H1 (cell line): Measurements from ENCODE around the gene GLYR1. TPM values are rescaled to one million over a fixed set of nuclear protein-coding genes. Genes with fewer than 3 reads are reported as not detected.

ENCODE experiments used
- CTCF ChIA-PET: fragments of 300-600 bp; sonication (Branson Sonifier 250); formaldehyde crosslinking; loops from one replicate; lab custom pipeline; 2021; ENCODE audit not compliant: partially characterized antibody; lab: Charles Lee
- POLR2A ChIA-PET: fragments of 300-600 bp; sonication (Branson Sonifier 250); formaldehyde crosslinking; loops from one replicate; lab custom pipeline; 2021; ENCODE audit warnings: inconsistent platforms; ENCODE audit not compliant: partially characterized antibody; lab: Charles Lee
- DNase-seq, 2 experiments: peaks; one replicate each; pipeline versions ENCODE4 v3.0.0 to v3.0.0-alpha.2; 2010 to 2022; ENCODE audit warnings: low spot score in 2 of 2, low read depth in 1 of 2, mixed read lengths in 1 of 2
- FAIRE-seq: peaks from 2 replicates; lab custom pipeline; 2011; peaks lifted over from hg19 to GRCh38; lab: Jason Lieb, UNC
- H2AFZ ChIP-seq: 2 replicates; pipeline ENCODE4 v1.8.1; 2012; ENCODE audit warnings: low read length, inconsistent platforms
- H2AK5ac ChIP-seq: 2 replicates; pipeline ENCODE4 v1.6.1; 2013; ENCODE audit warnings: low read depth, low read length
- H2BK120ac ChIP-seq: replicated peaks from 2 replicates; pipeline ENCODE3; 2013; ENCODE audit warnings: low read depth, low read length, inconsistent platforms
- H2BK12ac ChIP-seq: 2 replicates; pipeline ENCODE4 v1.6.1; 2013; ENCODE audit warnings: low read depth, low read length
- H2BK15ac ChIP-seq: 2 replicates; pipeline ENCODE4 v1.6.1; 2013; ENCODE audit warnings: low read length
- H2BK20ac ChIP-seq: 2 replicates; pipeline ENCODE4 v1.6.1; 2013; ENCODE audit warnings: low read length
- H2BK5ac ChIP-seq: 2 replicates; pipeline ENCODE4 v1.6.1; 2013; ENCODE audit warnings: low read depth, low read length
- H3K14ac ChIP-seq: 2 replicates; pipeline ENCODE4 v1.6.1; 2013; ENCODE audit warnings: inconsistent platforms; ENCODE audit not compliant: insufficient read length
- H3K18ac ChIP-seq: 2 replicates; pipeline ENCODE4 v1.6.1; 2013; ENCODE audit warnings: low read length; ENCODE audit errors: extremely low read depth
- H3K23ac ChIP-seq: 2 replicates; pipeline ENCODE4 v1.6.1; 2013; ENCODE audit warnings: inconsistent platforms; ENCODE audit not compliant: insufficient read length
- H3K23me2 ChIP-seq: 2 replicates; pipeline ENCODE4 v1.6.1; 2013; ENCODE audit warnings: low read depth, low read length
- H3K27ac ChIP-seq: 2 replicates; pipeline ENCODE4 v1.6.1; 2011; ENCODE audit warnings: low read depth, low read length, inconsistent platforms
- H3K27me3 ChIP-seq, 4 experiments: replicated peaks in 1 of 4; 1 replicate in 1 of 4; 2 replicates in 3 of 4; pipeline versions ENCODE4 v1.6.1 to v1.8.1; 2011 to 2013; ENCODE audit warnings: low read length in 3 of 4, mild to moderate bottlenecking in 3 of 4, inconsistent platforms in 2 of 4, mixed read lengths in 2 of 4, moderate library complexity in 1 of 4; ENCODE audit not compliant: control insufficient read depth in 3 of 4, insufficient read depth in 3 of 4; ENCODE audit errors: extremely low read depth in 1 of 4
- H3K36me3 ChIP-seq, 4 experiments: 2 replicates each; pipeline versions ENCODE4 v1.6.1 to v1.8.1; 2011 to 2013; ENCODE audit warnings: mild to moderate bottlenecking in 4 of 4, low read length in 3 of 4, moderate library complexity in 2 of 4, control low read depth in 1 of 4, inconsistent platforms in 1 of 4; ENCODE audit not compliant: insufficient read depth in 4 of 4, control insufficient read depth in 2 of 4
- H3K4ac ChIP-seq: replicated peaks from 2 replicates; pipeline ENCODE3; 2013; ENCODE audit warnings: low read length, low read depth, mixed read lengths, inconsistent platforms; ENCODE audit not compliant: insufficient read length
- H3K4me1 ChIP-seq, 4 experiments: replicated peaks in 1 of 4; 1 replicate in 1 of 4; 2 replicates in 3 of 4; pipeline versions ENCODE4 v1.6.1 to v1.8.1; 2011 to 2013; ENCODE audit warnings: low read length in 3 of 4, inconsistent platforms in 2 of 4, mixed read lengths in 1 of 4; ENCODE audit not compliant: insufficient read depth in 4 of 4, control insufficient read depth in 3 of 4
- H3K4me2 ChIP-seq, 2 experiments: 2 replicates each; pipeline versions ENCODE4 v1.6.1 to v1.8.1; 2011 to 2013; ENCODE audit warnings: low read depth in 2 of 2, low read length in 2 of 2, control low read depth in 1 of 2, inconsistent platforms in 1 of 2, mild to moderate bottlenecking in 1 of 2; ENCODE audit not compliant: insufficient read depth in 1 of 2
- H3K4me3 ChIP-seq, 4 experiments: fragments of 200-600, 300-600 bp in 1 of 4; sonication (generic), shearing (Covaris generic), sonication (Bioruptor Twin) in 1 of 4; 2 replicates each; pipeline versions ENCODE4 v1.5.1 to v1.8.1; 2011 to 2016; ENCODE audit warnings: low read length in 4 of 4, low read depth in 3 of 4, control low read depth in 2 of 4, inconsistent platforms in 2 of 4, mild to moderate bottlenecking in 2 of 4, mixed read lengths in 1 of 4, moderate library complexity in 1 of 4; ENCODE audit not compliant: insufficient read depth in 2 of 4; ENCODE audit errors: extremely low read depth in 1 of 4
- H3K56ac ChIP-seq: replicated peaks from 2 replicates; pipeline ENCODE3; 2013; ENCODE audit warnings: low read depth, mild to moderate bottlenecking, mixed read lengths, low read length, inconsistent platforms; ENCODE audit not compliant: insufficient read length
- H3K79me1 ChIP-seq: 2 replicates; pipeline ENCODE4 v1.6.1; 2013; ENCODE audit warnings: low read depth, low read length, control low read depth
- H3K79me2 ChIP-seq, 2 experiments: 2 replicates each; pipeline versions ENCODE4 v1.6.1 to v1.8.1; 2012 to 2013; ENCODE audit warnings: low read length in 2 of 2, mild to moderate bottlenecking in 2 of 2, inconsistent platforms in 1 of 2; ENCODE audit not compliant: insufficient read depth in 2 of 2, control insufficient read depth in 1 of 2
- H3K9ac ChIP-seq, 4 experiments: replicated peaks in 1 of 4; 1 replicate in 1 of 4; 2 replicates in 3 of 4; pipeline versions ENCODE4 v1.6.1 to v1.8.1; 2011 to 2013; ENCODE audit warnings: low read depth in 3 of 4, low read length in 3 of 4, control low read depth in 2 of 4, mild to moderate bottlenecking in 2 of 4, moderate library complexity in 2 of 4, inconsistent platforms in 1 of 4; ENCODE audit errors: extremely low read depth in 1 of 4
- H3K9me3 ChIP-seq, 2 experiments: 2 replicates each; pipeline versions ENCODE4 v1.6.1 to v1.8.1; 2012 to 2013; ENCODE audit warnings: mild to moderate bottlenecking in 2 of 2, moderate library complexity in 2 of 2, control low read depth in 1 of 2, inconsistent platforms in 1 of 2, low read depth in 1 of 2, low read length in 1 of 2, mixed read lengths in 1 of 2; ENCODE audit not compliant: insufficient read depth in 2 of 2
- H4K20me1 ChIP-seq, 2 experiments: replicated peaks in 1 of 2; 2 replicates each; pipeline versions ENCODE3 to v1.8.1; 2011 to 2013; ENCODE audit warnings: inconsistent platforms in 2 of 2, low read length in 2 of 2, mild to moderate bottlenecking in 1 of 2; ENCODE audit not compliant: insufficient read depth in 2 of 2, control insufficient read depth in 1 of 2
- H4K5ac ChIP-seq: 2 replicates; pipeline ENCODE4 v1.6.1; 2013; ENCODE audit warnings: low read length, low read depth, mixed read lengths, inconsistent platforms; ENCODE audit not compliant: insufficient read length
- H4K8ac ChIP-seq: 2 replicates; pipeline ENCODE4 v1.8.0; 2013; ENCODE audit warnings: mild to moderate bottlenecking, moderate library complexity, low read length, inconsistent platforms; ENCODE audit not compliant: insufficient read depth; ENCODE audit errors: extremely low read depth
- H4K91ac ChIP-seq: replicated peaks from 2 replicates; pipeline ENCODE3; 2013; ENCODE audit warnings: low read length, mixed read lengths, inconsistent platforms; ENCODE audit not compliant: insufficient read length
- BRCA1 ChIP-seq: IDR thresholded peaks from 2 replicates; pipeline ENCODE4 v1.6.1; 2012; ENCODE audit warnings: low read depth, low read length, improper control_type of control experiment
- CBX8 ChIP-seq: fragments of 300-800, 300-1000 bp; sonication (generic); IDR thresholded peaks from 2 replicates; pipeline ENCODE4 v1.7.1; 2016; ENCODE audit warnings: low read depth, low read length, borderline replicate concordance
- CEBPB ChIP-seq: IDR thresholded peaks from 2 replicates; pipeline ENCODE4 v1.6.1; 2012; ENCODE audit warnings: low read depth, low read length
- CHD2 ChIP-seq: IDR thresholded peaks from 2 replicates; pipeline ENCODE4 v1.6.1; 2012; ENCODE audit warnings: low read length, improper control_type of control experiment
- CTBP2 ChIP-seq: IDR thresholded peaks from 2 replicates; pipeline ENCODE4 v1.7.0; 2011; ENCODE audit warnings: borderline replicate concordance, mild to moderate bottlenecking, moderate library complexity, mixed read lengths, low read length; ENCODE audit not compliant: insufficient read depth, insufficient read length
- GABPA ChIP-seq: IDR thresholded peaks from 2 replicates; pipeline ENCODE4 v1.6.1; 2011; ENCODE audit warnings: mild to moderate bottlenecking, low read length, moderate library complexity, borderline replicate concordance; ENCODE audit not compliant: insufficient read depth
- HDAC2 ChIP-seq, 2 experiments: fragments of 300-600 bp in 1 of 2; sonication (generic) in 1 of 2; IDR thresholded peaks; 2 replicates each; pipeline ENCODE4 v1.6.1; 2011 to 2012; ENCODE audit warnings: low read depth in 2 of 2, low read length in 2 of 2, mild to moderate bottlenecking in 2 of 2, moderate library complexity in 2 of 2, borderline replicate concordance in 1 of 2, inconsistent platforms in 1 of 2
- KDM4A ChIP-seq: IDR thresholded peaks from one replicate; pipeline ENCODE4 v1.7.1; 2012; ENCODE audit warnings: low read depth, mild to moderate bottlenecking, moderate library complexity, low read length, inconsistent platforms; ENCODE audit not compliant: severe bottlenecking
- RFX5 ChIP-seq: IDR thresholded peaks from 2 replicates; pipeline ENCODE4 v1.6.1; 2011; ENCODE audit warnings: low read depth, low read length, improper control_type of control experiment, borderline replicate concordance
- SIN3A ChIP-seq, 2 experiments: IDR thresholded peaks in 1 of 2; conservative IDR thresholded peaks in 1 of 2; 2 replicates each; pipeline ENCODE4 v1.6.1; 2011 to 2012; ENCODE audit warnings: low read length in 2 of 2, improper control_type of control experiment in 1 of 2, low read depth in 1 of 2, mild to moderate bottlenecking in 1 of 2
- TAF7 ChIP-seq: optimal IDR thresholded peaks from 2 replicates; pipeline ENCODE3; 2011; ENCODE audit warnings: low read depth, mild to moderate bottlenecking, inconsistent platforms, low read length, moderate library complexity, borderline replicate concordance
- TCF12 ChIP-seq: IDR thresholded peaks from 2 replicates; pipeline ENCODE4 v1.6.1; 2011; ENCODE audit warnings: low read depth, mild to moderate bottlenecking, low read length
- ZNF274 ChIP-seq: IDR thresholded peaks from 2 replicates; pipeline ENCODE4 v1.7.0; 2012; ENCODE audit warnings: low read length, borderline replicate concordance; ENCODE audit errors: extremely low read depth
- WGBS, 2 experiments: shearing (Covaris generic) in 1 of 2; methylation state at CpG; one replicate each; pipeline versions ENCODE4 v1.1.6 to v1.1.7; 2013 to 2015; ENCODE audit warnings: low lambda C conversion rate in 2 of 2, mixed read lengths in 2 of 2, inconsistent platforms in 1 of 2, low coverage in 1 of 2, missing lambda C conversion rate in 1 of 2; ENCODE audit not compliant: insufficient replicate concordance in 2 of 2, insufficient coverage in 1 of 2, insufficient read length in 1 of 2; ENCODE audit errors: extremely low coverage in 1 of 2, missing lambda C conversion rate in 1 of 2; 5-methylcytosine and 5-hydroxymethylcytosine counted together
- polyA plus RNA-seq, 7 experiments: library from polyadenylated mRNA; depleted of rRNA in 3 of 7; stranded (reverse) in 5 of 7; unstranded in 2 of 7; fragments of >200 nt in 5 of 7; fragments of 200-250 nt in 2 of 7; gene quantifications; 1 replicate in 5 of 7; 2 replicates in 1 of 7; 4 replicates in 1 of 7; pipeline versions ENCODE4 v1.2.1 to v1.2.3, GENCODE V29; 2011 to 2013; ENCODE audit warnings: missing spikeins in 2 of 7, mixed read lengths in 2 of 7
- total RNA-seq: library from RNA; stranded (reverse); fragmentation: NEBNext Ultra II Directional; extraction: Animal tissue kit (Norgen Biotek cat#: 25700); gene quantifications from 2 replicates; pipeline ENCODE4 v1.2.1, GENCODE V29; 2021

GLYR1 gene
- total and polyA plus RNA-seq, 2 of the 8 experiments (the other 6 are each of a cell fraction or from before 2014, with no cell fraction given): 50.2 to 115 TPM

DNA sequence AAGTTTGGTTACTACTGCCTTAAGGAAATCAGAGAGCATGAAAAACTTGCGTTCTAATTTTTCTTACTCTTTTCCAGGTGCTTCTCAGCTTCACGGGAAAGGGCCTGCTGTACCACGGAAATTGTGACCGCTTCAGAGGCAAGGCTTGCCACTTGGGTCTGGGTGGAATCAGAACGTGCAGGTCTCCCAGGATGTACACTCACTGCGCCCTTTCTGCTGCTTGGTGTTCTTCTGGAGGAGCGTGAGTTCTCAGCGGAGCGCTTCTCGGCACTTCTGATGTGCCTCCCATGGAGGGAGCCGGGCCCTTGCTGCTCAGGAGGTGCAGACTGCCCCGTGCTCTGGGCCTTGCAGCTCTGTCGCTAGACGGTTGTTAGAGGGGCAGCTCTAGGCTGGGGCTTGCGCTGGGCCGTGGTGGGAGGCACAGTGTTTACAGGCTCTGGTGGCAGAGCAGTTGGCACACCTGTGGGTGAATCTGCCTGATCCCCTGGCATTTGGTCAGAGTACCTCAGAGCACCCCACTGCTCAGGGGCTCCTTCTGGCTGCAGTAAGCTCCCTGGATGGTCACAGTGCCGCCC is 33.0 kb upstream of the GLYR1 start:
- Histone ChIP-seq H3K23ac (no peak overlapping the region), H3K4me1 (no peaks in the 10 kb centered on the region), H4K8ac (no peak overlapping the region), H3K9me3 (no peaks in the 10 kb centered on the region), H3K14ac (no peak overlapping the region), H4K5ac (no peak overlapping the region), H2BK15ac (no peak overlapping the region), H3K23me2 (no peaks in the 10 kb centered on the region), H3K36me3 (peaks cover 28 to 88% (median 64%) of the 10 kb centered on the region in 4 experiments), H4K20me1 (peaks cover 3 to 8% of the 10 kb centered on the region in 2 experiments), H2BK20ac (no peak overlapping the region), H3K79me1 (no peaks in the 10 kb centered on the region), H3K18ac (no peak overlapping the region), H3K9ac (no peak overlapping the region), H3K4ac (no peak overlapping the region), H3K4me2 (no peak overlapping the region), H3K56ac (no peak overlapping the region), H3K27me3 (no peaks in the 10 kb centered on the region), H2BK5ac (no peak overlapping the region), H2AK5ac (no peak overlapping the region), H2AFZ (no peak overlapping the region), H3K4me3 (no peak overlapping the region), H3K27ac (no peak overlapping the region), H2BK120ac (no peak overlapping the region), H2BK12ac (no peak overlapping the region), H4K91ac (no peak overlapping the region), H3K79me2 (no peaks in the 10 kb centered on the region)
- POLR2A ChIA-PET: interaction anchor here (2.1 kb wide), 1 partner anchor 12 kb away, joined by 7 read pairs; no protein-coding TSS in a partner anchor
- CTCF ChIA-PET: interaction anchor here (1.0 to 2.4 kb wide), 4 partner anchors 18 to 76 kb away, joined by 3 to 10 read pairs (median 4); partner anchors contain the start of gene PPL
- 96% methylated on average over 17 of the region's 17 CpGs; no CpG with 5 or more reads in 1 of the 2 experiments for WGBS, 2 experiments
- no peak for FAIRE-seq
- no peak for DNase-seq
- no peak for TF ChIP-seq CHD2
- no peak for TF ChIP-seq SIN3A (conservative IDR thresholded peaks at IDR 0.05 in 1 of 2, IDR thresholded peaks at IDR 0.05 in 1 of 2; ENCODE audit: low read depth in 1 of 2, low read length in 2 of 2)
- TF ChIP-seq TAF7: no peak
- TF ChIP-seq CTBP2: no peak
- no peak for TF ChIP-seq CBX8
- no peak for TF ChIP-seq HDAC2 (IDR thresholded peaks at IDR 0.05; ENCODE audit: borderline replicate concordance in 1 of 2, low read depth in 2 of 2, low read length in 2 of 2)
- TF ChIP-seq RFX5: no peak
- TF ChIP-seq KDM4A: no peak
- TF ChIP-seq CEBPB: no peak
- TF ChIP-seq BRCA1: no peak
- TF ChIP-seq GABPA: no peak
- TF ChIP-seq TCF12: no peak
- TF ChIP-seq ZNF274: no peak
